Ovary (tissue), 3 donors: ENCODE measurements around the gene PCDHA7.

ENCODE experiments used
- CTCF ChIP-seq, 3 donors: fragments of 450-650 bp in 2 of 3; fragments of 200-600 bp in 1 of 3; IDR thresholded peaks; one replicate each; pipeline versions ENCODE4 v1.5.1 to v1.8.0; 2016 to 2022; ENCODE audit warnings: antibody characterized with exemption in 3 of 3, mild to moderate bottlenecking in 1 of 3
- POLR2A ChIP-seq: fragments of 450-650 bp; IDR thresholded peaks from one replicate; pipeline ENCODE4 v1.6.1; 2017; ENCODE audit warnings: antibody characterized with exemption, mild to moderate bottlenecking, moderate library complexity
- donor health status: DM: no; HTN: no; CAD: no.

GRCh38 chr5:140827704-140828361 lies 6.2 kb upstream of the PCDHA7 start, which contains the start of gene PCDHA6:
- TF ChIP-seq CTCF (IDR thresholded peaks at IDR 0.05) (no peak), POLR2A (no peak)
